ENCODE measurements around the gene UBD.

DNA sequence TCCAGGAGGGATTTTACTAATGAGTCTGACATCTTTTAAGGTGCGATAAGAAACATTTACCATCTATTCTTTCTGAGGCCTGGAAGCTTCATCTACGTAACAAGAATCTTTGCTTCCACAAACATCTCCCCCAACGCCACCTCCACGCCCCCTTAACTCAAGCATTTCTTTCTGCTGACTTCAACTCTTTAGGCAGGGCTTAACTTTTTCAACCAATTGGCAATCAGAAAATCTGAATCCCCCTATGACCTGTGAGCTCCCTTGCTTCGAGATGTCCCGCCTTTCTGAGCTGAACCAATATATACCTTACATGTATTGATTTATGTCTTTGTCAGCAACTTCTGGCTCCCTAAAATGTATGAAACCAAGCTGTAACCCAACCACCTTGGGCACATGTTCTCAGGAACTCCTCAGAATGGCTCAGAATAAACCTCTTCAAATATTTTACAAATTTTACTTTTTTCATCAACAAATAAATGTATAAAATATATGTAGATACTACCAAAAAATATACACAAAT, 36.9 kb upstream of the UBD start:
- TF ChIP-seq CTCF (IDR thresholded peaks at IDR 0.05) (no peak), POLR2A (IDR thresholded peaks at IDR 0.05) (no peak)

All from lower leg skin (tissue), 3 donors.